ENCODE measurements around the gene SLC22A8.
"Not testable (repeated sequence)": the region's sequence is repeated elsewhere in the genome, so short reads cannot be mapped to it uniquely, and the experiment has no call there.

Gene SLC22A8

GRCh38 chr11:62958547-62959421, 56.9 kb downstream of the SLC22A8 start:
- no peak for TF ChIP-seq CTCF (IDR thresholded peaks at IDR 0.05; ENCODE audit: borderline replicate concordance, insufficient read depth, low read depth, low read length)
- H3K4me3 ChIP-seq (ENCODE audit: low read depth, low read length) = no peak overlapping the region

- TF ChIP-seq CTCF (IDR thresholded peaks at IDR 0.05; ENCODE audit: borderline replicate concordance, insufficient read depth, low read depth, low read length) = no peak
- H3K4me3 ChIP-seq (ENCODE audit: low read depth, low read length) = no peak overlapping the region
Measured at GRCh38 chr11:62957147-62957546, 58.5 kb downstream of the SLC22A8 start.

- H3K4me3 ChIP-seq (ENCODE audit: low read depth, low read length) = no peak overlapping the region
- TF ChIP-seq CTCF (IDR thresholded peaks at IDR 0.05; ENCODE audit: borderline replicate concordance, insufficient read depth, low read depth, low read length) = no peak
Measured at GRCh38 chr11:62954478-62954877, 61.2 kb downstream of the SLC22A8 start.

- no peak for TF ChIP-seq CTCF (IDR thresholded peaks at IDR 0.05; ENCODE audit: borderline replicate concordance, insufficient read depth, low read depth, low read length)
- H3K4me3 ChIP-seq (ENCODE audit: low read depth, low read length) = no peak overlapping the region
Measured at GRCh38 chr11:62953811-62954210, 61.8 kb downstream of the SLC22A8 start.

- no peak for TF ChIP-seq CTCF (IDR thresholded peaks at IDR 0.05; ENCODE audit: borderline replicate concordance, insufficient read depth, low read depth, low read length)
- H3K4me3 ChIP-seq (ENCODE audit: low read depth, low read length) = no peak overlapping the region
Measured at GRCh38 chr11:62948765-62949320, 66.8 kb downstream of the SLC22A8 start.

- not testable (repeated sequence) for H3K4me3 ChIP-seq (ENCODE audit: low read depth, low read length)
Measured at GRCh38 chr11:62945538-62945937, 70.1 kb downstream of the SLC22A8 start.
